Endodermal cell (in vitro differentiated cells): Measurements from ENCODE around the gene TGFB2. TPM values are rescaled to one million over a fixed set of nuclear protein-coding genes. Genes with fewer than 3 reads are reported as not detected.

ENCODE experiments used
- DNase-seq: peaks from one replicate; pipeline ENCODE4 v3.0.0-alpha.2; 2017
- H3K27ac ChIP-seq: 2 replicates; pipeline ENCODE4 v1.5.1; 2013; ENCODE audit warnings: mild to moderate bottlenecking, low read depth, low read length, moderate library complexity
- H3K27me3 ChIP-seq: 2 replicates; pipeline ENCODE4 v1.6.1; 2013; ENCODE audit warnings: mild to moderate bottlenecking, low read length, moderate library complexity; ENCODE audit not compliant: insufficient read depth, control insufficient read depth, poor library complexity, severe bottlenecking
- H3K36me3 ChIP-seq: 2 replicates; pipeline ENCODE4 v1.7.0; 2013; ENCODE audit warnings: mild to moderate bottlenecking, low read length, moderate library complexity; ENCODE audit not compliant: control insufficient read depth, insufficient read depth
- H3K4me1 ChIP-seq: one replicate; pipeline ENCODE4 v1.7.0; 2013; ENCODE audit warnings: low read length; ENCODE audit not compliant: control insufficient read depth, insufficient read depth
- H3K4me3 ChIP-seq: 2 replicates; pipeline ENCODE4 v1.5.1; 2013; ENCODE audit warnings: mild to moderate bottlenecking, low read length, moderate library complexity
- H3K9ac ChIP-seq: 2 replicates; pipeline ENCODE4 v1.6.1; 2013; ENCODE audit warnings: mild to moderate bottlenecking, low read length, moderate library complexity; ENCODE audit not compliant: poor library complexity, severe bottlenecking; ENCODE audit errors: extremely low read depth
- H3K9me3 ChIP-seq: 2 replicates; pipeline ENCODE4 v1.6.1; 2013; ENCODE audit warnings: mild to moderate bottlenecking, low read length, moderate library complexity; ENCODE audit not compliant: control insufficient read depth
- H3K27ac Mint-ChIP-seq: 2 replicates; pipeline ENCODE4 v1.8.0; 2020; ENCODE audit warnings: mixed read lengths
- H3K27me3 Mint-ChIP-seq: 2 replicates; pipeline ENCODE4 v1.8.0; 2021; ENCODE audit warnings: mild to moderate bottlenecking, mixed read lengths; ENCODE audit not compliant: insufficient read depth
- H3K36me3 Mint-ChIP-seq: 2 replicates; pipeline ENCODE4 v1.8.0; 2020; ENCODE audit warnings: low read depth, mixed read lengths
- H3K4me1 Mint-ChIP-seq: 2 replicates; pipeline ENCODE4 v1.8.0; 2020; ENCODE audit warnings: mixed read lengths
- H3K4me3 Mint-ChIP-seq: 2 replicates; pipeline ENCODE4 v1.8.0; 2020; ENCODE audit warnings: mild to moderate bottlenecking, moderate library complexity, mixed read lengths
- H3K9me3 Mint-ChIP-seq: 2 replicates; pipeline ENCODE4 v1.8.0; 2020; ENCODE audit warnings: mild to moderate bottlenecking, mixed read lengths
- WGBS, 2 experiments: methylation state at CpG; one replicate each; pipeline versions ENCODE4 v1.1.5 to v1.1.7; 2013; ENCODE audit warnings: missing lambda C conversion rate in 2 of 2, mixed read lengths in 1 of 2; ENCODE audit not compliant: insufficient coverage in 1 of 2, insufficient read length in 1 of 2; 5-methylcytosine and 5-hydroxymethylcytosine counted together
- total RNA-seq, 2 donors: library from RNA; stranded (reverse); fragmentation: NEBNext Ultra II Directional in 1 of 2; extraction: Animal tissue kit (Norgen Biotek cat#: 25700) in 1 of 2; gene quantifications; 2 replicates in 1 of 2; 3 replicates in 1 of 2; pipeline ENCODE4 v1.2.1, GENCODE V29; 2021
- TF ChIP-seq, protein P1 (sequence below): fragments of 200-600 bp; sonication (generic); conservative IDR thresholded peaks from 2 replicates; pipeline ENCODE4 v1.5.0; 2021; ENCODE audit warnings: antibody characterized with exemption, mild to moderate bottlenecking

Gene TGFB2
- total RNA-seq, 2 donors from 2014 or later = 0.11 to 1.2 TPM

DNA sequence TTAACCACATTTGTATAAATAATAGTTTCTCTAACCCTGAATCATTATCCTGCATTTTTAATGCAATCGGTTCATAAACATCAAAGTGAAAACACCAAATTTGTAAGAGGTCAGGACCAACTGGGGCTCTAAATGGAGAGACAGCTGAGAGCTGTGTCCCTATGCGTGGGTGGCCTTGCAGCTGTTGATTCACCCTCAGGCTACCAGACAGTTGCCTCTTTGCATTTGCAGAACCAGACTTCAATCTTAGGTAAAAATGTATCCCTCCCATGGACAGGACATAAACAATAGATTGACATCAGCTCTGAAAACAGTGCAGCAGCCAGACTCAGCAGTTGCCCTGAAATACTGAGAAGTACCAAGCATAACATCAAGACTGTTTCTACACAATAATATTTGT, 8.8 kb upstream of the TGFB2 start:
- Histone ChIP-seq H3K4me3 (no peak overlapping the region), H3K27ac (no peak overlapping the region), H3K27me3 (no peaks in the 10 kb centered on the region), H3K4me1 (peaks cover 8% of the 10 kb centered on the region), H3K36me3 (peaks cover 21% of the 10 kb centered on the region), H3K9me3 (no peaks in the 10 kb centered on the region), H3K9ac (no peak overlapping the region)
- 86 to 87% methylated on average over 2 of the region's 2 CpGs for WGBS, 2 experiments
- Mint-ChIP-seq H3K27me3 (no peaks in the 10 kb centered on the region), H3K9me3 (no peaks in the 10 kb centered on the region), H3K4me3 (no peak overlapping the region), H3K27ac (no peak overlapping the region), H3K36me3 (peaks cover 16% of the 10 kb centered on the region), H3K4me1 (peaks cover 22% of the 10 kb centered on the region)
- TF ChIP-seq, protein P1, sequence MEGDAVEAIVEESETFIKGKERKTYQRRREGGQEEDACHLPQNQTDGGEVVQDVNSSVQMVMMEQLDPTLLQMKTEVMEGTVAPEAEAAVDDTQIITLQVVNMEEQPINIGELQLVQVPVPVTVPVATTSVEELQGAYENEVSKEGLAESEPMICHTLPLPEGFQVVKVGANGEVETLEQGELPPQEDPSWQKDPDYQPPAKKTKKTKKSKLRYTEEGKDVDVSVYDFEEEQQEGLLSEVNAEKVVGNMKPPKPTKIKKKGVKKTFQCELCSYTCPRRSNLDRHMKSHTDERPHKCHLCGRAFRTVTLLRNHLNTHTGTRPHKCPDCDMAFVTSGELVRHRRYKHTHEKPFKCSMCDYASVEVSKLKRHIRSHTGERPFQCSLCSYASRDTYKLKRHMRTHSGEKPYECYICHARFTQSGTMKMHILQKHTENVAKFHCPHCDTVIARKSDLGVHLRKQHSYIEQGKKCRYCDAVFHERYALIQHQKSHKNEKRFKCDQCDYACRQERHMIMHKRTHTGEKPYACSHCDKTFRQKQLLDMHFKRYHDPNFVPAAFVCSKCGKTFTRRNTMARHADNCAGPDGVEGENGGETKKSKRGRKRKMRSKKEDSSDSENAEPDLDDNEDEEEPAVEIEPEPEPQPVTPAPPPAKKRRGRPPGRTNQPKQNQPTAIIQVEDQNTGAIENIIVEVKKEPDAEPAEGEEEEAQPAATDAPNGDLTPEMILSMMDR = no peak
- DNase-seq = no peak

DNA sequence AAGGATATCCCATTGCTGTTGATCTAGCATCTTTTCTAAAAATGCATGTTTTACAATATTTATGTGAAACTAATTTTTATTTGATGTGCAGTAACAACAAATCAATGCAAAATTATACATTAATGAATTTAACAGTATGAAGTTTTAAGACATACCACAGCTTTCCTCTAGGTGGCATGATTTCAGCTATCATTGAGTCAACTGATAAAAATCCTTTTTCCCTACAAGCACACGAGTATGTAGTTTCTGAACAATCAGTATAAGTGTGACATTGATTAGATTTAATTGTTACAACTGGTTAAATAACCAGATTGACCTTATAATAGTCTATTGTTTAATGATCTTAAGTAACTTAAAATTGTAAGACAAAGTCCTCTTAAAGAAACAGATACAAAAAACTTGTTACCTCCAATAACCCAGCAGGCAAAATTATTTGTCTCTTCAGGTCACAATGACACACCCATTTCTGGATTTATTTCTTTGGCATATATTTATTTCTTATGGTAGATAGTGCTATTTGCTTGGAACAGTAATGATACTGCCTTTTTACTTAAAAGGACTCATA, 5.8 kb upstream of the TGFB2 start:
- Histone ChIP-seq H3K9ac (no peak overlapping the region), H3K4me1 (peaks cover 13% of the 10 kb centered on the region), H3K9me3 (peaks cover 3% of the 10 kb centered on the region), H3K27me3 (peaks cover 23% of the 10 kb centered on the region), H3K36me3 (peaks cover 6% of the 10 kb centered on the region), H3K4me3 (no peak overlapping the region), H3K27ac (no peak overlapping the region)
- Mint-ChIP-seq H3K36me3 (no peaks in the 10 kb centered on the region), H3K4me3 (no peak overlapping the region), H3K27ac (no peak overlapping the region), H3K27me3 (no peaks in the 10 kb centered on the region), H3K9me3 (no peaks in the 10 kb centered on the region), H3K4me1 (peaks cover 34% of the 10 kb centered on the region)
- DNase-seq = no peak
- WGBS, 2 experiments = 33% methylated on average over 1 of the region's 1 CpG; no CpG with 5 or more reads in 1 of the 2 experiments
- TF ChIP-seq, protein P1 = peak; percentile 88

DNA sequence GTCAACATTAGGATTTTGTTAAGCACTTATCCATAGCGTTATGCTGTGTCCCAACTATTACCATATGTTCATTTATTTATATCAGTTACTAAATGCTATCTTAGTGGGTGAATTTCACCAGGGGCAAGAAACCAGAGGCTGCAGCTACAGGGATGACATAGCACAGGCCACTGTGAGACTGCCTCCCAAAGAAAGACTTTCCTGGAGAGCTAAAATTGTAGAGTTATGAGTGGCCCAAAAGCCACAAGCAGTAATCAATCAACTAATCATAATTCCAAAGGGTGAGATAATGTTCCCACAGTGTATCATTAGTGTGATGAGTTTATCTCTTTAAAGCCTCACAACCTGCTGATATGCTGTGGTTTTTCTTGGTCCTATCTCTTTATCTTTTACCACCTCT, 3.8 kb upstream of the TGFB2 start:
- no peak for DNase-seq
- H3K27me3 Mint-ChIP-seq = peaks cover 5% of the 10 kb centered on the region
- no peaks in the 10 kb centered on the region for H3K36me3 Mint-ChIP-seq
- peaks cover 5% of the 10 kb centered on the region for H3K36me3 ChIP-seq
- H3K4me1 Mint-ChIP-seq = peaks cover 31% of the 10 kb centered on the region
- H3K9me3 Mint-ChIP-seq = no peaks in the 10 kb centered on the region
- H3K27ac Mint-ChIP-seq = no peak overlapping the region
- peaks cover 43% of the 10 kb centered on the region for H3K27me3 ChIP-seq
- no peak overlapping the region for H3K9ac ChIP-seq
- no peak overlapping the region for H3K27ac ChIP-seq
- H3K9me3 ChIP-seq = peaks cover 8% of the 10 kb centered on the region
- TF ChIP-seq, protein P1 = no peak
- H3K4me3 ChIP-seq = no peak overlapping the region
- H3K4me3 Mint-ChIP-seq = no peak overlapping the region
- H3K4me1 ChIP-seq = peaks cover 13% of the 10 kb centered on the region
- 100% methylated on average over 1 of the region's 1 CpG; no CpG with 5 or more reads in 1 of the 2 experiments for WGBS, 2 experiments
